Measurements from ENCODE around the gene PLA2G12A. TPM values are rescaled to one million over a fixed set of nuclear protein-coding genes. Genes with fewer than 3 reads are reported as not detected.

Gene PLA2G12A
- total RNA-seq, 1 donor from 2014 or later: 8.9 TPM

- Histone ChIP-seq H3K27ac (no peak overlapping the region), H3K9me3 (no peaks in the 10 kb centered on the region), H3K27me3 (no peaks in the 10 kb centered on the region), H3K4me3 (no peak overlapping the region), H3K4me1 (no peaks in the 10 kb centered on the region), H3K36me3 (peaks cover 0 to 13% of the 10 kb centered on the region in 2 donors)
- intact Hi-C loops (cut with DNase I): no loop called here
- no peak for DNase-seq (ENCODE audit: low spot score in 2 of 2)
- TF ChIP-seq CTCF (IDR thresholded peaks at IDR 0.05): no peak
Observed at GRCh38 chr4:109708990-109709389, 20.9 kb downstream of the PLA2G12A start.

- intact Hi-C loops (cut with DNase I): no loop called here
- no peaks in the 10 kb centered on the region for H3K9me3 ChIP-seq
- peaks cover 0 to 4% of the 10 kb centered on the region in 2 donors for H3K4me1 ChIP-seq
- DNase-seq (ENCODE audit: low spot score in 2 of 2): no peak
- no peaks in the 10 kb centered on the region for H3K27me3 ChIP-seq
- TF ChIP-seq CTCF (IDR thresholded peaks at IDR 0.05): no peak
- H3K27ac ChIP-seq: no peak overlapping the region
- peaks cover 0 to 7% of the 10 kb centered on the region in 2 donors for H3K36me3 ChIP-seq
- H3K4me3 ChIP-seq: no peak overlapping the region
Observed at GRCh38 chr4:109708435-109708834, 21.4 kb downstream of the PLA2G12A start.

- no peak for DNase-seq (ENCODE audit: low spot score in 2 of 2)
- Histone ChIP-seq H3K36me3 (no peaks in the 10 kb centered on the region), H3K4me3 (peak overlapping the region; percentile 58 to 77), H3K27ac (peak overlapping the region; percentile 73 to 82), H3K27me3 (no peaks in the 10 kb centered on the region), H3K4me1 (peaks cover 6 to 15% of the 10 kb centered on the region in 2 donors), H3K9me3 (no peaks in the 10 kb centered on the region)
- no peak for TF ChIP-seq CTCF (IDR thresholded peaks at IDR 0.05)
- intact Hi-C loops (cut with DNase I): loop anchor here (1.0 to 5.0 kb wide), 4 partner anchors 26 to 1053 kb away; partner anchors contain the start of genes OSTC, PLA2G12A and SEC24B
Observed at GRCh38 chr4:109703664-109704361, 26.1 kb downstream of the PLA2G12A start.

GRCh38 chr4:109702950-109703663 is 26.8 kb downstream of the PLA2G12A start, which contains the start of gene CASP6:
Gene CASP6 (minus strand): TSS chr4:109703445. CDS start chr4:109703395, 50 bp downstream.
- Histone ChIP-seq H3K36me3 (no peaks in the 10 kb centered on the region), H3K4me1 (peaks cover 6 to 15% of the 10 kb centered on the region in 2 donors), H3K27ac (peak within 1 kb of the TSS; percentile 73 to 82), H3K27me3 (no peaks in the 10 kb centered on the region), H3K4me3 (peak within 1 kb of the TSS; percentile 58 to 77), H3K9me3 (no peaks in the 10 kb centered on the region)
- intact Hi-C loops (cut with DNase I): loop anchor here (1.0 to 5.0 kb wide), 4 partner anchors 27 to 1052 kb away; partner anchors contain the start of genes OSTC, PLA2G12A and SEC24B
- TF ChIP-seq CTCF (IDR thresholded peaks at IDR 0.05): peak; percentile 65 to 74 (median 69)
- peak; percentile 52 to 92 for DNase-seq (ENCODE audit: low spot score in 2 of 2)

- TF ChIP-seq CTCF (IDR thresholded peaks at IDR 0.05): no peak
- Histone ChIP-seq H3K36me3 (peaks cover 0 to 11% of the 10 kb centered on the region in 2 donors), H3K27me3 (no peaks in the 10 kb centered on the region), H3K9me3 (no peaks in the 10 kb centered on the region), H3K27ac (peak overlapping the region; percentile 73 to 82), H3K4me1 (peaks cover 6 to 15% of the 10 kb centered on the region in 2 donors), H3K4me3 (peak overlapping the region; percentile 58 to 77)
- no peak for DNase-seq (ENCODE audit: low spot score in 2 of 2)
- intact Hi-C loops (cut with DNase I): loop anchor here (2.0 to 5.0 kb wide), 3 partner anchors 115 to 1051 kb away; partner anchors contain the start of genes OSTC and SEC24B
Observed at GRCh38 chr4:109701566-109702410, 28.1 kb downstream of the PLA2G12A start.

All from ascending aorta (tissue), 2 donors.